GM18498 (cell line): ENCODE data around the gene SLC25A24.
A peak's percentile ranks its signal among the peaks of the same experiment; 100 is the strongest.
"Not testable (repeated sequence)": the region's sequence is repeated elsewhere in the genome, so short reads cannot be mapped to it uniquely, and the experiment has no call there.

Experiments
- ATAC-seq: cut with Tn5 transposase; IDR thresholded peaks from one replicate; pipeline ENCODE4 v1.9.1; 2021; ENCODE audit warnings: mild to moderate bottlenecking, moderate library complexity; ENCODE audit not compliant: unreplicated experiment

The SLC25A24 gene

DNA sequence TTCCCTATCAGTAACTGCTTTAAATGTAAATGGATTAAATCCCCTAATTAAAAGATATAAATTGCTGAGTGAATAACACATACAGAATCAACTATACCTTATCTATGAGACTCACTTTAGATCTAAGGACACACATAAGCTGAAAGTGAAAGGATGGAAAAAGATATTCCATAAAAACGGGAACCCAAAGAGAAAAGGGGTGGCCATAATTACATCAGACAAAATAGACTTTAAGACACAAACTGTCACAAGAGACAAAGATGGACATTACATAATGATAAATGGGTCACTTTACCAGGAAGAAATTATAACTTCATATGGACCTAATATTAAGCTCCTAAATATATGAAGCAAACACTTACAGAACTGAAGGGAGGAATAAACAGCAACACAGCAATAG lies 59.2 kb downstream of the SLC25A24 start:
- ATAC-seq = no peak

DNA sequence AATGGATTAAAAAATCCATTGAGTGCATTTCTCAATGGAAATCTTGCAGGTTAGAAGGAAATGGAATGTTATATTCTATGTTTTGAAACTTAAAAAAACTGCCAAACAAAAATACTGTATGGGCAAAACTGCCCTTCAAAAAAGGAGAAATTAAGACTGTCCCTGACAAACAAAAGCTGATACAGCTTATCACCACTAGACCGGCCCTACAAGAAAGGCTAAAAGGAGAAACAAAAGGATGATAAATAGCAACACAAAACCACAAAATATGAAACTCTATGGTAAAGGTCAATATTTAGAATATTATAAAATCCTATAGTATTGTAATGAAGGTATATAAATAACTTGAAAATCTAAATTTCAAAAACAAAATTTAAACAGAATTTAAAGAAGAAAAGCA lies 60.0 kb downstream of the SLC25A24 start:
- no peak for ATAC-seq

GRCh38 chr1:108139555-108139954 lies 60.6 kb downstream of the SLC25A24 start:
- ATAC-seq = not testable (repeated sequence)

- not testable (repeated sequence) for ATAC-seq
These were observed 67.0 kb downstream of the SLC25A24 start for GRCh38 chr1:108133148-108133547.

DNA sequence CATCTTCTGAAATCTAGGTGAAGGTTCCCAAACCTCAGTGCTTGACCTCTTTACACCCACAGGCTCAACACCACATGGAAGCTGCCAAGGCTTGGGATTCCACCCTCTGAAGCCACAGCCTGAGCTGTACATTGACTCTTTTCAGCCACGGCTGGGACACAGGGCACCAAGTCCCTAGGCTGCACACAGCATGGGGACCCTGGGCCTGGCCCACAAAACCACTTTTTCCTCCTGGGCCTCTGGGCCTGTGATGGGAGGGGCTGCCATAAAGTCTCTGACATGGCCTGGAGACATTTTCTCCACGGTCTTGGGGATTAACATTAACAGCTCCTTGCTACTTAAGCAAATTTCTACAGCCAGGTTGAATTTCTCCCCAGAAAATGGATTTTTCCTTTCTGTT lies 67.8 kb downstream of the SLC25A24 start:
- not testable (repeated sequence) for ATAC-seq

GRCh38 chr1:108131281-108131680 lies 68.9 kb downstream of the SLC25A24 start:
- ATAC-seq = not testable (repeated sequence)

DNA sequence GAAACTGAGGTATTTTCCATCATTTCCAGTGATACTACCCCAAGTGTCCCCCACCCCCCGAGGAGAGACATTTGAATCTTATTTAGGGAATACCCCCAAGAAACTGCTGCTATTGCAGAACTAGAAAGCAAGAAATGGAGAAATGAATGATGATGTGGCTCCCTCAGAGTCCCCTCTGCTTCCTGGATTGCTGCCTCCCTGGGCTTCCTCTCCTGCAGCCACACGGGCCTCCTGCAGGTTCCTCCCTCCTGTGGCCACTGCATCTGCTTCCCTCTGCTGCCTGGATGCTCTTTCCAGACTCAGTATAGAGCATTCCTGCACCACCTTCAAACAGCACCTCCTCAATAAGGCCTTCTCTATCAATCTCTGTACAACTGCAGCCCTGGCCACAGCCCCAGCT lies 69.3 kb downstream of the SLC25A24 start:
- no peak for ATAC-seq

- ATAC-seq = no peak
These were observed 70.1 kb downstream of the SLC25A24 start for GRCh38 chr1:108129999-108130398.

DNA sequence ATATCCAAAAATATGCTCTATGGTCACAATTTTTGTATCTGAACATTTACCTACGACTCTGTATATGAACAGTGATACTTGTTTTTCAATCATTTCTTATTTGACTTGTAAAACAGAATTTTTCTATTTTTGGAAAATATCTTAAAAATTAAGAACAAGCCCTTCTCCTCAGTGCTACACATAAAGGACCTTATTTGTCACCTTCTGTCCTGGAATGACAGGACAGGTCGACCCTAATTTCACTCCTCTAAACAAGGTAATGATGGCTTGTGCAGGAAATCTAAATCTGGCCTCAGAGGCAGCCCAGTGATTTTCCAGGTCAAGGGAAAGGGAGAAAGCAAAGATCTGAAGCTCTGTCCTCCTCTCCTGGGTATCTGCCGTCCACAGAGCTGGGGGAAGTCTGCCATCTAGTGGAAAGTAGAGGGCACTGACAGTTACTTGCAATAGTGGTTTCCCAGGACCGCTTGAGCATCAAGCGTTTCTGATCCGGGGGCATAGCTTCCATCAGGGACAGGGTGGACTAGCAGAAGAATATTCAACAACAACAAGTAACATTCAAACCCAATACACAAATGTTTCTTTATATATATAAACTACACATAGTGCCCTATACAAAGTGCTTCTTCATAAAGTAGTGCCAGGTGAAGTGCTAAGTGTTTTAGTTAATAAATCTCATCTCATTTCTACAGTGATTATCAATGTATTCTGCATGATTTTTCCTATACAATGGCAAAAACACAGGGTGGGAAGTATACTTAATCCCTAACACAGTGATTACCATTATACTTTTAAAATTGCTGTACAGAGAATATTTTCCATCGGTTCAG lies 74.6 kb downstream of the SLC25A24 start:
- ATAC-seq = peak; percentile 96

DNA sequence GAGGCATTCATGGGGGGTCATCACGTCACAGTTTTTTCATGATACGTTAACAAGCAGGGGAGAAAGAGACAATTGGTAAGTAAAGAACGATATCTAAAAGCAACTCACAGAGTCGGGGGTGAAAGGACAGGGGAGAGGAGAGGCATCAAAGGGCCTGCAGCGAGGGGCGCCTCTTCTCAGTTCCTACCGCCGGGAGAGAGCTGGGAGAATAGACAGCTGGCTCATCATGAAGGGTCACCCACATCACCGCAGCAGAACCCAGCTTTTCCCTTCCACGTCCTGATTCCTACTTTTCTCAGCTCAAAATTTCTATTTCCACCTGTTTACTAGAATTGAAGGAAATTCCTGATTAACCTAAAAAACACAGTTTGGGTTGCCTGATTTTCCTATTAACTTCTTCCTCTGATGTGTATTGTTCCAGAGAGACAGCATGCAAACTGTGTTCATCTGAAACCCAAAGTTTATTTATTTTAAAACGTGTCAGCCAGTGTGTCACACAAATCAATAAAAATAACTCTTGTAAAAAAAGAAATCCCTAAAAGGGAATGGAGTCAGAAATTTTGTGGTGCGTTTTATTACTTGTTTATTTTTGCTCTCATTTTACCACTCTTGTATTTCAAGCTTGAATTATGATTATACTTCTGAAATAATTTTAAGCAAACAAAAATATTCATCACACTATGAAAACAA lies 75.4 kb downstream of the SLC25A24 start:
- no peak for ATAC-seq

- no peak for ATAC-seq
These were observed 76.1 kb downstream of the SLC25A24 start for GRCh38 chr1:108124023-108124422.

GRCh38 chr1:108121358-108122143 lies 78.6 kb downstream of the SLC25A24 start:
- ATAC-seq = no peak

DNA sequence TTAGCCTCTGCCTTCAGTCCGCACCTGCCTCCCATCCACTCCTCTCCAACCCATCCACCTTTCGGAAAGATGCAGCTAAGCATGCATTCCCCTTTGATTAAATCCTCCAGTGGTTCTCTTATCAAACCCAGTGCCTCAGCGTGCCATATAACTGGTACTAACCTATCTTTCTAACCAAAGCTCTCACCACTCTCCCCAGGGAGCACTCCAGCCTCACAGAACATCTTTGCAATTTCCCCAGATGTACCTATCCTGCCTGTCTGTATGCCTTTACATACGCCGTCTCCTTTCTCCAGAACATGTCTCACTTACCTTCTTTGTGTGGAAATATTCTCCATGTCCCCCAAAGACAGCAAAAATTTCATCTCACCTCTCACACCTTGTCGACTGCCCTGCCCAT lies 80.0 kb downstream of the SLC25A24 start:
- no peak for ATAC-seq

DNA sequence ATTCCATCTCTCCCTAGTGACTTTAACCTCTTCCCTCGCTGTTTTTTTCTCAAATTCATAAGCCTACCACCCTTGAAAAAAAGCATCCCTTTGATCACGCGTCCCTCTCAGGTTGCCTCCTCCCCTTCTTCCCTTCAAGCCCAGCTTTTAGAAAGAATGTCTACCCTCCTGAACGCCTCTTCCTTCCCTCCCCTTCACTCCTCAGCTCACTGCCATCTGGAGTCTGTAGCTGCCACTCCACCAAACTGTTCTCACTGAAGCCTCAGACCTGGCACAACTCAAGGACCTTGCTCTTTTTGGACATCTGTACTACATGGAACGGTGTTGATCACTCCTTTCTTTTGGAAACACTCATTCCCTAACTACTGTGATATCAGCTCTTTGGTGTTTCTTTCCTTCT lies 80.6 kb downstream of the SLC25A24 start:
- no peak for ATAC-seq

- ATAC-seq = no peak
These were observed 81.9 kb downstream of the SLC25A24 start for GRCh38 chr1:108117945-108118902.

GRCh38 chr1:108117237-108117636 lies 82.9 kb downstream of the SLC25A24 start:
- ATAC-seq = no peak

DNA sequence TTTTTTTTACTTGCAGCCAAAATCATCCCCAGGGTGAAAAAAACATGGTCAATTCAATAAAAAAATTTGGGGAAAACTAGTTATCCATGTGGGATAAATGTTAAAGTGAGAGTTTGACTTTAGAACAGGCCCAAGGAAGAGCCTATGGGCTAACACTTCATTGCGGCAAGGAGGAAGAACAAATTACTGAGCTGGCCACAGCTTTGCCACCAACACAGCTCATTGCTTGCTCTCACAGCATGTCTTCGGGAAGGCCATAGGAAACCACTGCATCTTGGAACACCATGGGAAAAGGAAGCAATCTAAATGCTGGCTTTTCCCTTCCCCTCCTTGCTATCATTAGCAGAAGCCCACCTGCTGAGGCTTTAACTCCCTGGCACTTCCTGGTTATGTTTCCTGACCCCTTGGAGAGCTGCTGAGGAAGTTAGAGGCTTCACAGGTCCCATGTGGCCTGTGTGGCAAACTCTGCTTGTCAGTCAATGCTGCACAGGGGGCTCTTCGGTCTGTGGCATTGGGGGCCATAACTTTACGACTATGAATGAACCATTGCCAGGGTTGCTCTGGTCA lies 86.0 kb downstream of the SLC25A24 start:
- no peak for ATAC-seq

DNA sequence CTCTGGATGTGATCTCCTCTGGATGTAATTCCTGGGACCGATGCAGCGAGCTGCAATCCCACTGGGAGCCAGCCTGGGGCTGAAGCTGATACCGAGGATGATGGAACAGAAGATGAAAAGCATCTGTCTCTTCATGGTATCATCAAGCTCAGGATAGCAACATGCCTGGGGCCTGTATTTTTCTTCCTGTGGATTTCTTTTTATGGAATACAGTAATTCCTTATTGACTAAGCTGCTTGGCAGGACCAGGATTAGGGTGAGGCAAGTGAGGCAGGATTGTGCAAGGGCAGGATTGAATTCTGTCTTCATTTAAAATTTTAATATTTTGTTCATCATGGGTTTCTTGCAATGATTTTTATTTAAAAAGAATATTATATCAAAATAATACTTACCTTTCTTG lies 86.6 kb downstream of the SLC25A24 start:
- ATAC-seq = no peak

- no peak for ATAC-seq
These were observed 90.7 kb downstream of the SLC25A24 start for GRCh38 chr1:108109295-108109973.
